WTC11 (cell line): ENCODE results near the gene PIK3C3.

Experiments used
- SMAD4 ChIP-seq: sonication (generic); formaldehyde crosslinking; IDR thresholded peaks from 2 replicates; pipeline ENCODE4 v1.8.0; 2022; ENCODE audit warnings: mild to moderate bottlenecking, missing genetic modification reagents
- TF ChIP-seq, protein P1 (sequence below): fragments of 200-600 bp; IDR thresholded peaks from 2 replicates; pipeline ENCODE4 v1.8.0; 2022; ENCODE audit warnings: antibody characterized with exemption
- TF ChIP-seq, protein P2 (sequence below): sonication (generic); formaldehyde crosslinking; IDR thresholded peaks from 2 replicates; pipeline ENCODE4 v1.8.1; 2023; ENCODE audit warnings: mild to moderate bottlenecking, moderate library complexity, missing genetic modification reagents

DNA sequence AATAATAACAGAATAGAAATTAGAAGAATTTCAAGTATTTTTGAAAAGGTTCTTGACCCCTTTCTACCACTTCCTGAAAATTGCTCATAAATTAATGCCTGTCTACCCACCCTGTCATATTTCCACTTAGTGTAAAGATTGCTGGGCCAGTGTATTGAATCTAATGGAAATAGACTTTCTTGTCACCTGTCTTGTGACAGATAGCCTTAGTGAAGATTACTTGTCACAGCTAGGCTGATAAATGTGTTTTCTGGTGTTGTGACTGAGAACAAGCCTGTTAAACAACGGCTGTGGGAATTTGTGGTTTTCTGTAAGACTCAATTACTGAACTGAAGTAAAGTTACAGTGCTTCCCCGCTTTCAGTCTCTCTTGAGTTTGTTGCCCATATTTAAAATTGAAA, 37.0 kb downstream of the PIK3C3 start:
- TF ChIP-seq, protein P1, sequence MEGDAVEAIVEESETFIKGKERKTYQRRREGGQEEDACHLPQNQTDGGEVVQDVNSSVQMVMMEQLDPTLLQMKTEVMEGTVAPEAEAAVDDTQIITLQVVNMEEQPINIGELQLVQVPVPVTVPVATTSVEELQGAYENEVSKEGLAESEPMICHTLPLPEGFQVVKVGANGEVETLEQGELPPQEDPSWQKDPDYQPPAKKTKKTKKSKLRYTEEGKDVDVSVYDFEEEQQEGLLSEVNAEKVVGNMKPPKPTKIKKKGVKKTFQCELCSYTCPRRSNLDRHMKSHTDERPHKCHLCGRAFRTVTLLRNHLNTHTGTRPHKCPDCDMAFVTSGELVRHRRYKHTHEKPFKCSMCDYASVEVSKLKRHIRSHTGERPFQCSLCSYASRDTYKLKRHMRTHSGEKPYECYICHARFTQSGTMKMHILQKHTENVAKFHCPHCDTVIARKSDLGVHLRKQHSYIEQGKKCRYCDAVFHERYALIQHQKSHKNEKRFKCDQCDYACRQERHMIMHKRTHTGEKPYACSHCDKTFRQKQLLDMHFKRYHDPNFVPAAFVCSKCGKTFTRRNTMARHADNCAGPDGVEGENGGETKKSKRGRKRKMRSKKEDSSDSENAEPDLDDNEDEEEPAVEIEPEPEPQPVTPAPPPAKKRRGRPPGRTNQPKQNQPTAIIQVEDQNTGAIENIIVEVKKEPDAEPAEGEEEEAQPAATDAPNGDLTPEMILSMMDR = no peak
- TF ChIP-seq SMAD4 (CRISPR knock-in tag) = no peak
- TF ChIP-seq, protein P2, sequence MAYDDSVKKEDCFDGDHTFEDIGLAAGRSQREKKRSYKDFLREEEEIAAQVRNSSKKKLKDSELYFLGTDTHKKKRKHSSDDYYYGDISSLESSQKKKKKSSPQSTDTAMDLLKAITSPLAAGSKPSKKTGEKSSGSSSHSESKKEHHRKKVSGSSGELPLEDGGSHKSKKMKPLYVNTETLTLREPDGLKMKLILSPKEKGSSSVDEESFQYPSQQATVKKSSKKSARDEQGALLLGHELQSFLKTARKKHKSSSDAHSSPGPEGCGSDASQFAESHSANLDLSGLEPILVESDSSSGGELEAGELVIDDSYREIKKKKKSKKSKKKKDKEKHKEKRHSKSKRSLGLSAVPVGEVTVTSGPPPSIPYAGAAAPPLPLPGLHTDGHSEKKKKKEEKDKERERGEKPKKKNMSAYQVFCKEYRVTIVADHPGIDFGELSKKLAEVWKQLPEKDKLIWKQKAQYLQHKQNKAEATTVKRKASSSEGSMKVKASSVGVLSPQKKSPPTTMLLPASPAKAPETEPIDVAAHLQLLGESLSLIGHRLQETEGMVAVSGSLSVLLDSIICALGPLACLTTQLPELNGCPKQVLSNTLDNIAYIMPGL = no peak
